OCI-M2 (cell line): ENCODE results near the gene IPO4.
"Not testable (repeated sequence)": the region's sequence is repeated elsewhere in the genome, so short reads cannot be mapped to it uniquely, and the experiment has no call there.

ENCODE experiments used
- DNase-seq: peaks from one replicate; lab custom pipeline; 2025; ENCODE audit not compliant: unreplicated experiment; lab: John Stamatoyannopoulos, UW

The IPO4 gene, protein sequence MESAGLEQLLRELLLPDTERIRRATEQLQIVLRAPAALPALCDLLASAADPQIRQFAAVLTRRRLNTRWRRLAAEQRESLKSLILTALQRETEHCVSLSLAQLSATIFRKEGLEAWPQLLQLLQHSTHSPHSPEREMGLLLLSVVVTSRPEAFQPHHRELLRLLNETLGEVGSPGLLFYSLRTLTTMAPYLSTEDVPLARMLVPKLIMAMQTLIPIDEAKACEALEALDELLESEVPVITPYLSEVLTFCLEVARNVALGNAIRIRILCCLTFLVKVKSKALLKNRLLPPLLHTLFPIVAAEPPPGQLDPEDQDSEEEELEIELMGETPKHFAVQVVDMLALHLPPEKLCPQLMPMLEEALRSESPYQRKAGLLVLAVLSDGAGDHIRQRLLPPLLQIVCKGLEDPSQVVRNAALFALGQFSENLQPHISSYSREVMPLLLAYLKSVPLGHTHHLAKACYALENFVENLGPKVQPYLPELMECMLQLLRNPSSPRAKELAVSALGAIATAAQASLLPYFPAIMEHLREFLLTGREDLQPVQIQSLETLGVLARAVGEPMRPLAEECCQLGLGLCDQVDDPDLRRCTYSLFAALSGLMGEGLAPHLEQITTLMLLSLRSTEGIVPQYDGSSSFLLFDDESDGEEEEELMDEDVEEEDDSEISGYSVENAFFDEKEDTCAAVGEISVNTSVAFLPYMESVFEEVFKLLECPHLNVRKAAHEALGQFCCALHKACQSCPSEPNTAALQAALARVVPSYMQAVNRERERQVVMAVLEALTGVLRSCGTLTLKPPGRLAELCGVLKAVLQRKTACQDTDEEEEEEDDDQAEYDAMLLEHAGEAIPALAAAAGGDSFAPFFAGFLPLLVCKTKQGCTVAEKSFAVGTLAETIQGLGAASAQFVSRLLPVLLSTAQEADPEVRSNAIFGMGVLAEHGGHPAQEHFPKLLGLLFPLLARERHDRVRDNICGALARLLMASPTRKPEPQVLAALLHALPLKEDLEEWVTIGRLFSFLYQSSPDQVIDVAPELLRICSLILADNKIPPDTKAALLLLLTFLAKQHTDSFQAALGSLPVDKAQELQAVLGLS

DNA sequence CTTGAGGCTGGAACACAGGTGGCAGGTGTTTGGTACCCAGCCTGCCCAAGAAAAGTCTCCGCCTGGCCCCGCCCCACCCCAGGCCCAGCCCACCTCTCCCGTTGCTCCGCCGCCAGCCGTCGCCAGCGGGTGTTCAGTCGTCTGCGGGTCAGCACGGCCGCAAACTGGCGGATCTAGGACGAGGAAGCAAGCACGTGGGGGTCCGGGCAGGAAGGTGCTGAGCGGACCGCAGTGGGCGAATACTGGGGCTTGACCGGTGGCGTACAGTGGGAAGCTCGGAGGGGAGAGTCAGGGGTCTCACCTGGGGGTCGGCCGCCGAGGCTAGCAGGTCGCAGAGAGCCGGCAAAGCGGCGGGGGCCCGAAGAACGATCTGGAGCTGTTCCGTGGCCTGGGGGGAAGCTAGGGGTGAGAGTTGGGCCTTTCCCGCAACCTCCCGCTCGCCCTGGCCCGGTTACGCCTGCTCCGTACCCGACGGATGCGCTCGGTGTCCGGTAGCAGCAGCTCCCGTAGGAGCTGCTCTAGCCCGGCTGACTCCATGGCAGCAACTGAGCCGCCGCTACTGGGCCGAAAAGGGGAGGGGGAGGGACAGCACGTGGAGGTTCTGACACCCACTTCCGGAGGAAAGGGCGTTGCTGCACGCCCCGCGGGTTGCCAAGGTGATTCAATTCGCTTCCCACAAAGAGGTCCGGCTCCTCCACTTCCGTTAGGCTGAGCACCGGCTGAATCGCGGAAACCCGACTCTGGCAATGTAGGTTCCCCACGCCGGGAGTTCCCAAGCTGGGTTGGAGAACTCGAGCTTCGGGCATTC lies at the start of gene IPO4:
TSS of gene IPO4 (minus strand) at position 566 of the 808 bp plus-strand sequence. CDS start at position 537, 29 bp downstream.
- peak; percentile 75 for DNase-seq

DNA sequence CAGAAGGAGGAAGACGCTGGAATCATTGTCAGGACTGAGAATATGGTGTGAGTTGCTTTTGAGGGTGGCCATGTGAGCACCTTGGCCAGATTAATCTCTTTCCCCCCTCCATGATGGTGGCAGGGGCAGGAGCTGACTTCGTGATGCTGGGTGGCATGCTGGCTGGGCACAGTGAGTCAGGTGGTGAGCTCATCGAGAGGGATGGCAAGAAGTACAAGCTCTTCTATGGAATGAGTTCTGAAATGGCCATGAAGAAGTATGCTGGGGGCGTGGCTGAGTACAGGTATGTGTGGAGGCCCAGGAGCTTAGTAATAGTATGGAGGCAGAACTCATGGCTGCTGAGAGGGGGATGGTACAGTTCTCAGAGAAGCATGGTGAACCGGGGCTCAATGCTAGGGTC lies 49.5 kb upstream of the IPO4 start:
- DNase-seq = no peak

DNA sequence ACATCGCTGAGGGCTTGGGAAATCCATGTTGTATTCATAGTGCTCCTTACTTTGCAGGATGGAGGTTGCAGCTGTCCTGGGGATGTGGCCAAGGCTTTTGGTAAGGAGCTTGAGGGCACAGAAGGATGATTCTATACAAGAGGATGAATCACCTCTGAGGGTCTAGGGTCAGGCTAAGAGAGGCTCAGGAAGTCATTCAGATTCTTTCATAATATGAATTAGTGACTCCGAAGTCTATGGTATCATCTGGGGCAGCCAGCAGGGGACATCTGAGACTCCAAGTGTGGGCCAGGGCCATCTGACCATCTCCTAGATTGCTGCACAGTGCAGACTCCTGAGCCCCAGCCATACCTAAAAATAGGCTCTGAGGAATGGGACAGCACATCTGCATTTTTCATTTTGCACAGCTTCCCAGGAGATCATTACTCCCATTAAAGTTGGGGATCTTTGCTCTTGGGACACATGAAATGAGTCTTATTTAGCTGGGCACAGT lies 48.9 kb upstream of the IPO4 start:
- DNase-seq = no peak

DNA sequence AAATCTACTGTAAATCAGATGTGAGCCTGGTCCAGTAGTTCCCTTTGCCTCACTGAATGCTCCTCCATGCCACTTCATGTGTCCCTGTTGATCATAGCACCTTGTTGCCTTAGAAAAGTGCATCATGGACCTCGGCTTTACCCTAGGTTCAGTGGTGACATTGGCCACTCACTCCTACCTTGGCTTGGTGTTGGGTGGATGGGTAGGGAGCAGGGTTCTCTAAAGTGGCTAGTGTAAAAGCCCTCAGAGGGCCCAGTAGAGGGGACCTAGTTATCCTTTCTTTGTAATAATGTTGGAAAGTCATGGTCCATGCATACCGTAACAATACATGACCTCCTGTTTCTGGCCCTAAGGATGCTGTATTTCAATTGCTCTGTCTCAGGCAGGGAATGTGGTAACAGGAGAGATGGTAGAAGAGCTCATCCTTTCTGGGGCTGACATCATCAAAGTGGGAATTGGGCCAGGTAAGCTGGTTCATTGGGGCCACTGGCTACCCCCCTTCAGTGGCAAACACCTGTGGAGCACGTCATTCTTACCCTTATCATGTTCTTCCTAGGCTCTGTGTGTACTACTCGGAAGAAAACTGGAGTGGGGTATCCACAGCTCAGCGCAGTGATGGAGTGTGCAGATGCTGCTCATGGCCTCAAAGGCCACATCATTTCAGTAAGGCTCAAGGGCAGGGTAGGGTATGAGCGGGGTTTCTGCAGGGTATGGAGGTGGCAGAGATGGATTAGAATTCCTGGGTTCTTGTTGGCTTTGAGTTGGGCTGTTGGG lies 48.3 kb upstream of the IPO4 start:
- DNase-seq = no peak

DNA sequence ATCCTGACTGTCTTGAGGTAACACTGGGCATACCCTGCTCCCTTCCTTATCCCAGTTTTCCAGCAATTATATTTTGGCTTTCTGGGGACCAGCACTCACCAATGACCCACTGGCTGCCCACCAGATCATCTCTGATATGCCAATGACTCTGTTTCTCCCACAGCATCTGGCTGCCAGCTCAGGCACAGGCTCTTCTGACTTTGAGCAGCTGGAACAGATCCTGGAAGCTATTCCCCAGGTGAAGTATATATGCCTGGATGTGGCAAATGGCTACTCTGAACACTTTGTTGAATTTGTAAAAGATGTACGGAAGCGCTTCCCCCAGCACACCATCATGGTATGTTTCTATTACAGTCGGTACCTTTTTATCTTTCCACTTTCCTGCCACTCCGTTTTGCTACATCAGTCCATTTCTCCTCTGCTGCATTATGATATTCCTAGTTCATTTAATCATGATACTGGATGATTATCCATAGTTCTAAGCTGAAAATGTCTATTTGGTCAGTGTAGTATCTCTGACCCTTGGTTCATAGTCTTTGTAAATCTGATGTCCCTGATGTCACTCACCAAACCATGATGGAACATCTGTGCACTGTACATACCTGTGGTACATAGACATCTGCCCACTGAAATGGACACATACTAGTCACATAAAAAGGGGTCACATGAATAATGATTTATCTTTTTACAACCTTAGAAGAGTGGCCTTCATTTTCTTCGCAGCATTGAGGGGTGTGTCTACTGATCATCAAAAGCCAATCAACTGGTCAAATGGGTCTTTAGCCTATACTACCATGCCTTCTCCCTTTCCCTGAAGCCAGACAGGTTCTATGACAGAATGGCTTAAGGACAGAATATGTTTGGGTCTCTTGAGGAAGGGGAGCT lies 47.4 kb upstream of the IPO4 start:
- DNase-seq = no peak

DNA sequence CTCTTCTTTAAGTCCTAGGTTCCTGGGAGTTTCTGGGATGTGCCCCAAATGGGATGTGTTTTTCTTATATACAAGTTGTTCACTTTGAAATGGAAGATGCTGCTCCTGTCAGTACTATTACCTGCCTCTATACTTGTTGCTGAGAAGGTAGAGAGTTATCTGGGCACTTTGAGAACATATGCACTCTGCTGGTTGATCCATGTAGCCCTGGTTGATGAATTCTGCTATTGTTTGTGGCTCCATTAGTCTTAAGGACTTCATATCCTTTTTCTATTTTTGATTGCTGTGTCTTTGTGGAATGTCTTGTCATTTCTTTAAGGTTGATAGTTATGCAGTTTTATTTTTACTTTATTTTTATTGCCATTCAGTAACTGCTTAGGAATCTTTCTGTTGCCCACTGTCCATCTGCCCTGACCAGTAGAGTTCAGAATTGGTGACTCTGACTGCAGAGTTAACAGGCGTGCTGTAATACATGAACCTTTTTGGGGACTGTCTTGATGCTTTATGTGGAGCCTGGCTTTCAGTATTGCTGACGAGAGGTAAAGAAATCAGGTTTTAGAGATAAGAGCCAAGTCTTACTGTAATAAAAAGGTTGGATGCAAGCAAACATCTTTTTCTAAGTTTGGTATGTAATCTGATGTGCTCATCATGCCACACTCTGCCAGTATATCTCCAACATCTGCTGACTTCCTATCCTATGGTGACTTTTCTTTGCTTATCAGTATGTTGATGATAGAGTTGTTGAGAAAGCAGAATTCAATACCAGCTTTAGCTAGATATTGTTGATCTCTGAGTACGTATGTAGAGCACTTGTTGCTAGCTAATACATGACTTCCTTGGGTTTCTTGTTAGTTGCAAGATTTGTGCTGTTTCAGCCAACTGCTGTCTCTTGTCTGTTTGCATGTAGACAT lies 45.7 kb upstream of the IPO4 start:
- no peak for DNase-seq

DNA sequence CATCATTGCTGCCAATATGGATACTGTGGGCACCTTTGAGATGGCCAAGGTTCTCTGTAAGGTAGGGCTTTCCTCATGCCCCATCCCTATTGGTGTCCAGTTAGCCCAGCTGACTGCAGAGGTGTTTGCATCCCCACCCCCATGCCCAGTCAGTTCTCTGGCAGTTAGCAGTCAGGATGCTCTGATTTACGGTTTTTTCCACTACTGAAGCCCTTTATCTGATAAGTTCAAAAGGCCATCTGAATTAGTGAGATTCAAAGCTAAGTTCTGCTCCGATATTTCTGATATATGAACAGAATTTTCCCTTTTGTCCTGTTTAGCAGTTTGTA lies 44.9 kb upstream of the IPO4 start:
- no peak for DNase-seq

DNA sequence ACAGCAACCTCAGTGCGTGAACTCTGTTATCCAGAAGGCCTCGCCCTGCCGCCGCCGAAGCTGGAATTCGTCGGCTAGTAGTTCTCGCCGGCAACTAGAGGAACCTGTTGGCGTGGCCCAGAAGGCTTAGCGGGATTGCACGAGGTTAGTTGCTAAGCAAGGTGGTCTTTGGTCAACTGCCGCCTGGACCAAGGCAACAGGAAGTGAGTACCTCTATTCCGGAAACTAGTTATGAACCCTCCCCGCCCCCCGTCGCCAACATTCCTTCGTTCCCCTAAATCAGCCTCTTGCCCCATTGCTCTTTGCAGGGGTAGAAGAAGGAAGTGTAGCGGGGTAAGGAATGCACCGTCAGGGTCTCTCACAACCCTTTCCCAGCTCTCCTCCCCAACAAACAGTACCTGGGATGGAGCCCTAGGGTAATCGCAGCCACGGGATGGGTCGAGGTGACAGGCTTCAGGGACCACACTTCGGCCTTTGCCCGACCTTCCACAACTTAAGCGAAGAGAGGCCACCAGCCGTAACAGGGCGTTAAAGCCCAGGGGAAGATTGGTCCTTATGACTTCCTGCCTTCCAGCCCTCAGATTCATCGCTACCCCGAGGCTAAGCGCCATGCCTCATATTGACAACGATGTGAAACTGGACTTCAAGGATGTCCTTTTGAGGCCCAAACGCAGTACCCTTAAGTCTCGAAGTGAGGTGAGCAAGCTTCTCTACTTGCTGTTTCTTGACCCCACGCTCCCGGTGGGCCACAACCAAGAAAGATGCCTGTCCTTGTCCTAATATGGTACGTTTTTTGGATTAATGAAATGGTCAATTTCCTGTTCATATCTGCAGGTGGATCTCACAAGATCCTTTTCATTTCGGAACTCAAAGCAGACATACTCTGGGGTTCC lies 44.3 kb upstream of the IPO4 start, which contains the start of gene GMPR2:
TSS of gene GMPR2 (plus strand) at position 285 of the 893 bp plus-strand sequence. CDS start at position 610, 325 bp downstream.
- peak; percentile 96 for DNase-seq

DNA sequence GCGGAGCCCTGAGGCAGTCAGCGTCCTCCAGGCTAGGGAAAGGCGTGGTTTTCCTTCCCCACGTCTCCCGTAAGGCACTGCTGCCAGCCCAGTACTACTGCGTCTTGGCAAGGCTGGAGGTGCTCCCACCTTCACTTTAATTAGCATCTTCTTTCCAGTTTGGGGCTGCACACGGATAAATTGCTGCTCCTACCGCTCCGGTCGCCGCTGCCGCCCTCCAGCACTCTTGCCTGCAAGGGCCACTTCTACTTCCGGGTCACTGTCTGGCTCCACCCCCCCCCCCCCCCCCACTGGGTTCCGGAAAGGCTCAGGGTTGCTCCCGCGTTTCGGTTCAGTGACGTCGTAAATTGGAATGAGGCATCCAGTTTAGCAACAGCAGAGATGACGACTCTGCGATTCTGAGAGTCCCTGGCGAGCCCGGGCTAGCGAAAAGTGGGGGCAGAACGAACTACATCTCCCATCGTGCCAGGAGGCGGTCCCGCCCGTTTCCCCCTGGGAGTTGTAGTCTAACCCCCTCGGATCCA lies 43.6 kb upstream of the IPO4 start, which contains the start of gene NEDD8:
TSS of gene NEDD8 (minus strand) at position 247 of the 524 bp plus-strand sequence. CDS start at position 147, 100 bp downstream.
- peak; percentile 96 for DNase-seq

DNA sequence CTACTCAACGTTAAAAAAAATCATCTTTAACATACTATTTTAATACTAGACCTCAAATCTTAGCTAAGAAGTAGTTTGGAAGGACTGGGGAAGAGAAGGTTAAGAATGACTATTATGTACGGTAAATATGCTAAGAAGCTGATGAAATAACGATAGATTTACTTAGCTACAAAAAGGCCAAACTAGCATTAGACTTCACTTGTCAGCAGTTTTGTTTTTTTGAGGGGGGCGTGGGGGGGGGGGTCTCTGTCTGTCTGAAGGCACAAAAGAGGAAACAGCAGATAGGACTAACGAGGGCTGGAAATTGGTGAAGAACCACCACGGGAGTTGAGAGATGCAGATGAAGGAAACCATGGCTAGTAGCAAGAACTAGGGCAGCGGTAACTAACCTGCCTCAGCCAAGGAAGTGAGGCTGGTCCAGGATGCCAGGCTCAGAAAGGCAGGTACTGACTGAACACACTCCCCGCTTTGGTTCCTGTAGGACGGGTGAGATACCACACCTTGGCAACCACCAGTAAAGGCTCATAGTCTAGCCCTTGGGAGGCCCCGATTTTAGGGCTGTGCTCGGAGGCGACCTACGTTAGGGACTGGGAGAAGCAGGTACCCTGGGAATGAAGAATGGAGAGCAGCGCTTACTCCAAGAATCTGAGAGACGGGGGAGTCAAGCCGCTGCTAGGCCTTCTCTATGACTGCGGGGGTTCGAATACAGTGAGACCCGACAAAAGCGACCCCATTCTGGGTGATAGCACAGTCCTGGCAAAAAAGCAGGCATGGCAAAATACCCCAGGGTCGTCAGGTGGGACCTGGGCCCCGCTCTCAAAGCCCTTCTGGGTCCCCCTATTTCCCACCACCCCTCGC lies 42.9 kb upstream of the IPO4 start:
- DNase-seq = no peak

DNA sequence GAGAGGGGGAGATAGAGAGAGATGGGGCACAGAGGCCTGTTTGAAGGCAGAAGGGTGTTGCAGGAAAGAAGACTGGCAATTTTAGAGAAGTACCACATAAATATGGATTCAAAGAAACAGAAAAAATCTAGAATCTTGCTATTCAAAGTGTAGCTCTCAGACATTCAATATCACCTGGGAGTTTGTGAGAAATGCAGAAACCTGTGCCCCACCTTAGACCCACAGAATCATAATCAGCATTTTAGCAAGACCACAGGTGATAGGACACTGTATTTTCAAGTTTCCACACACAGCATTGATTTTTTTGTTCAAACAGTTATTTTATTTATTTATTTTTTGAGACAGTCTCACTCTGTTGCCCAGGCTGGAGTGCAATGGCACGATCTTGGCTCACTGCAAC lies 40.3 kb upstream of the IPO4 start:
- no peak for DNase-seq

DNA sequence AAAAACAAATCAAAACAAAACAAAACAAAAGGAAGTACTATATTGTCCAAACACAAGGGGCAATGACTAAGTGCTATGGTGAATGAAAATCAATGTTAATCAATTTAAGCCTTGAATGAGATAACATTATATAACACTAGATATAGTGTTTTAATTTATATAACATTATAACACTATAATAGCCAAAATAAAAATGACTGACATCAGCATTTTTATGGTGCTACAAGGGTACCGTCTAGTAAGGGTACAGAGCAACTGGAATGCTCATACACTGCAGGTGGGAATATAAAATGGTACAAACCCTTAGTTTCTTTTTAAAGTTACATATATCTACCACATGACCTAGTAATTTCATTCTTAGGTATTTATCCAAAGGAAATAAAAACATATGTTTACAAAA lies 37.9 kb upstream of the IPO4 start:
- no peak for DNase-seq

DNA sequence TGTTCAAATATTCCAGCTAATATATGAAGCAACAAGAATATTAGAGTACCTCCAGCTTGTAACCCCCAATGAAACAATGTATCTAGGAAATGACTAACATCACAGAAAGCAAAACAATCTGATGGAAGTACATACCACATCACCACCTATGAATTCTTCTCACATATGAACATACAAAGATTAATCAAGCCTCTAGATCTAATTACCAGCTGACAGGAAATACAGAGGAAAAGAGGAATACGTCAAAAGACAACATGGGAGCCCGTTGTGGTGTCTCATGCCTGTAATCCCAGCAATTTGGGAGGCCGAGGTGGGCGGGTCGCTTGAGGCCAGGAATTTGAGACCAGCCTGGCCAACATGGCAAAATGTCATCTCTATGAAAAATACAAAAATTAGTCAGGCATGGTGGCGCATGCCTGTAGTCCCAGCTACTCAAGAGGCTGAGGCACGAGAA lies 36.0 kb upstream of the IPO4 start:
- DNase-seq = no peak

DNA sequence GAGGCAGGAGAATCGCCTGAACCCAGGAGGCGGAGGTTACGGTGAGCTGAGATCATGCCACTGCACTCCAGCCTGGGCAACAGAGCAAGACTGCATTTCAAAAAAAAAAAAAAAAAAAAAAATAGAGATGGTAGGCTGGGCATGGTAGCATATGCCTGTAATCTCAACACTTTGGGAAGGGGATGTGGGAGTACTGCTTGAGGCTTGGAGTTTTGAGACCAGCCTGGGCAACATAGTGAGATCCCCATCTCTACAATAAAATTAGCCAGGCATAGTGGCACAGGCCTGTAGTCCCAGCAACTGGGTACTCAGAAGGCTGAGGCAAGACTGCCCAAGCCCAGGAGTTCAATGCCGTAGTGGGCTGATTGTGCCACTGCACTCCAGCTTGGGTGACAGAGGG lies 34.4 kb upstream of the IPO4 start:
- DNase-seq = not testable (repeated sequence)

DNA sequence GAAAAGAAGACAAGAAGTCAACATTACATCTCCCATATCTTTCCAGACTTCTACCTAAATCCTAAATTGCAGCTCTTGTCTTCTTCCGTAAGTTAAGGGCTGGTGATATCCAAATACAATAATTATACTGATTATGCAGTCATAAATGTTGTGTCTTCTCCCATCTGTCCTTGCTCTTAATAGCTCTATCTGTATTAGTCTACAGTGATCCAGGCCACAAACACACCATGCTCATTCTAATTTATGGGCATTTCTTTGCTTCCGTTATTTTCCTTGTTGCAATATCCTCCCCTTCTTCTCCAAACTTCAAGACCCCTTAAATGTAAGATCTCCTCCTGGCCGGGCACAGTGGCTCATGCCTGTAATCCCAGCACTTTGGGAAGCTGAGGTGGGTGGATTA lies 30.9 kb upstream of the IPO4 start:
- DNase-seq = no peak
